Measurements from ENCODE around the gene GNA14. TPM values are rescaled to one million over a fixed set of nuclear protein-coding genes. Genes with fewer than 3 reads are reported as not detected.

The GNA14 gene
- total RNA-seq, 1 donor from 2014 or later: 15.6 TPM

DNA sequence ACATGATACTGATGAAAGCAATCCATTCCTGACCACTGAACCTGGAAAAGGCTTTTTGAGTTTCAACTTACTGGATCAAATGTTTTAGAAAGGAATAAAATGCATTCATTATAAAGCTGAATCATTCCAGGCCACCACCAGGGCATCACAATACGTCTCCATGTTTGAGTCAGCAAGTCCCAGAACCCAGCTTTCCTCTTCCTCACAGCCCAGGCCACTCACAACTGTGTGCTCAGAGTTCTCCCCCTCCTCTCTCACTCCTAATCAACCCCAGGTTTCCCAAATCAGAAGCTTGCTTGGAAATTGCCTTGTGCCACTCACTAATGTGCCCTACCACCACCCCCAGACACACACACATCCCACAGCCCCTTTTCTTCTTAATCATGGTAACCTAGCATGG lies 91.7 kb downstream of the GNA14 start:
- TF ChIP-seq, protein P1, sequence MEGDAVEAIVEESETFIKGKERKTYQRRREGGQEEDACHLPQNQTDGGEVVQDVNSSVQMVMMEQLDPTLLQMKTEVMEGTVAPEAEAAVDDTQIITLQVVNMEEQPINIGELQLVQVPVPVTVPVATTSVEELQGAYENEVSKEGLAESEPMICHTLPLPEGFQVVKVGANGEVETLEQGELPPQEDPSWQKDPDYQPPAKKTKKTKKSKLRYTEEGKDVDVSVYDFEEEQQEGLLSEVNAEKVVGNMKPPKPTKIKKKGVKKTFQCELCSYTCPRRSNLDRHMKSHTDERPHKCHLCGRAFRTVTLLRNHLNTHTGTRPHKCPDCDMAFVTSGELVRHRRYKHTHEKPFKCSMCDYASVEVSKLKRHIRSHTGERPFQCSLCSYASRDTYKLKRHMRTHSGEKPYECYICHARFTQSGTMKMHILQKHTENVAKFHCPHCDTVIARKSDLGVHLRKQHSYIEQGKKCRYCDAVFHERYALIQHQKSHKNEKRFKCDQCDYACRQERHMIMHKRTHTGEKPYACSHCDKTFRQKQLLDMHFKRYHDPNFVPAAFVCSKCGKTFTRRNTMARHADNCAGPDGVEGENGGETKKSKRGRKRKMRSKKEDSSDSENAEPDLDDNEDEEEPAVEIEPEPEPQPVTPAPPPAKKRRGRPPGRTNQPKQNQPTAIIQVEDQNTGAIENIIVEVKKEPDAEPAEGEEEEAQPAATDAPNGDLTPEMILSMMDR (IDR thresholded peaks at IDR 0.05): no peak
- no peak overlapping the region for H3K27ac ChIP-seq

DNA sequence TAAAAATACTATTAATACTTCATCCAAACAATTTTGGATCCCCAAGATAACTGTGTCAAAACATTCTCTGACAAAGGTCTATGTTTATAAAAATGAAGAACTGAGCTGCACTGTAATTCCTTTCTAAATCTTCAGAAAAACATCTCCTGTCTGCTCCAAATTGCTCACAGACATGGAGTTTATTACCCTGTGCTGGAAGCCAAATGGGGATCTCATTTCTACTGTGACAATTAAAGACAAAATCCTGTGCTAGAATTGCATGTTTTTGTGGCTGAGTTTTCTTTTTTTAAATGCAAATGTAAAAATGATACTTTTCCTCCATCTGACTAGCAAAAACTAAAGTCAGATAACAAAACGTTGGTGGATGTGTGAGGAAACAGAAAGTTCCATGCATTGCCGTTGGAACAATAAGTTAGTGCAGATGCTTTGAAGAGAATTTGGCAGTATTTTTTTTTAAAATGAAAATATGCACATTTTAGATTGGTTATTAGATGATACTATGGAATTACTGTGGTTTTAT lies 93.5 kb downstream of the GNA14 start:
- H3K36me3 ChIP-seq: no peaks in the 10 kb centered on the region
- TF ChIP-seq, protein P1 (IDR thresholded peaks at IDR 0.05): no peak
- no peaks in the 10 kb centered on the region for H3K27me3 ChIP-seq (ENCODE audit: low read depth)
- no peak overlapping the region for H3K4me3 ChIP-seq
- ATAC-seq: no peak
- intact Hi-C loops (cut with DNase I): no loop called here
- H3K27ac ChIP-seq: no peak overlapping the region
- no peaks in the 10 kb centered on the region for H3K9me3 ChIP-seq
- H3K4me1 ChIP-seq: no peaks in the 10 kb centered on the region
- DNase-seq: no peak

More for the DNA sequence above, 91.7 kb downstream of the GNA14 start:
- Histone ChIP-seq H3K4me1 (peaks cover under 1% of the 10 kb centered on the region), H3K9me3 (no peaks in the 10 kb centered on the region), H3K4me3 (no peak overlapping the region), H3K27me3 (ENCODE audit: low read depth) (no peaks in the 10 kb centered on the region), H3K36me3 (no peaks in the 10 kb centered on the region)
- no peak for DNase-seq
- no peak for ATAC-seq
- intact Hi-C loops (cut with DNase I): no loop called here

DNA sequence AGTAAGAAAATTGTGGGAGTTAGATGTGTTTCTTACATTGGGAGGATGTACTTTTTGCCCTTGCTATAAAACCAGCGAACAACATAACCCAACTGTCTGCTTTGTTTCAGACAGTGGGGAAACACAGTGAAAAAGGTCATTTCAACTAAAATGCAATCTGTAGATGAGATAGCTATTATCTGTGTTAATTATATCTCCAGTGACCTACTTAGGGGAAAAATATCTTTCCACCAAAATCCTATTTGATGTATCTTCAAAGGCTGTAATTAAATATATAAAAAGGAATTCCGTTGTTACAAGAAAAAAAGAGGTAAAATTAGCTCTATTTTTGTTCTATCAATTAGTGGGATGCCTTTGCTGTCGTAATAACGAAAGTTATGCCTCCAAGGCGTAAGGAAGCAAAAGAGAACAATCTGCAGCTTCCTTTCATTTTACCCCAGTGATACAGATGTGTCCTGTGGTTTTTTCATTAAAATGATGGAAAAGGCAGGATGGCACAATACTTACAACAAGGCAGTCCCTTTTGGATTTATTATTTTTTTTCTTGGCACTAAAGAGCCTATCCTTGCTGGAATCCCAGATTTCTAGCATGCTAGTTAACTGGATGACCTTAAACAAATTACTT lies 100.9 kb downstream of the GNA14 start:
- Histone ChIP-seq H3K27ac (no peak overlapping the region), H3K36me3 (no peaks in the 10 kb centered on the region), H3K27me3 (ENCODE audit: low read depth) (no peaks in the 10 kb centered on the region), H3K4me3 (no peak overlapping the region), H3K4me1 (no peaks in the 10 kb centered on the region), H3K9me3 (no peaks in the 10 kb centered on the region)
- intact Hi-C loops (cut with DNase I): no loop called here
- TF ChIP-seq, protein P1 (IDR thresholded peaks at IDR 0.05): no peak
- no peak for DNase-seq
- ATAC-seq: no peak

DNA sequence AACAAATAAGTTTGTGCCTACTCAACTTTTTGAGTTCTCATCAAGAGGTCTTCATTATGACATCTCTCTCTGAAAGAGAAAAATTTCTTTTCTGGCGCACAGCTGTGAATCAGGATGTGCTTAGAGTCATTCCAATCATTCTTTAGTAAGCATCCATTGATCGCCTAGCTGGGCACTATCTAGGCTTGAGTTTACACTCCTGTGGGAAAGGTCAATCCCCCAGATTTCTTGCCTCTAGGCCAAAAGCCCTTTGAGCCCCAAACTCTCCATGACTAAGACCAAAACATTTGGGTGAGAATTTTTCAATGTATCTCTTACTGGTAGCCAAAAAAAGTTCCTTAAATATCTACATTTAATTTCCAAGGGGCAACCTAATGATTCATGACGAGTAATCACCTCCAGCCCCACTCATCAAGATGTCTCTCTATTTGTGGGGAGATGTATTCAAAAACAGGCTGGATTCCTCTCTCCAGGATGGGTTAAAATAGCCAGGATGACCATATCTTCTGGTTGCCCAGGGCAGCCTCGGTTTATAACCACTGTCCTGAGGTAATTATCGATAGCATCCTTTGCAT lies 101.7 kb downstream of the GNA14 start:
- intact Hi-C loops (cut with DNase I): no loop called here
- Histone ChIP-seq H3K4me1 (no peaks in the 10 kb centered on the region), H3K9me3 (peaks cover 6% of the 10 kb centered on the region), H3K27ac (no peak overlapping the region), H3K27me3 (ENCODE audit: low read depth) (no peaks in the 10 kb centered on the region), H3K36me3 (no peaks in the 10 kb centered on the region), H3K4me3 (no peak overlapping the region)
- DNase-seq: no peak
- TF ChIP-seq, protein P1 (IDR thresholded peaks at IDR 0.05): no peak
- no peak for ATAC-seq

DNA sequence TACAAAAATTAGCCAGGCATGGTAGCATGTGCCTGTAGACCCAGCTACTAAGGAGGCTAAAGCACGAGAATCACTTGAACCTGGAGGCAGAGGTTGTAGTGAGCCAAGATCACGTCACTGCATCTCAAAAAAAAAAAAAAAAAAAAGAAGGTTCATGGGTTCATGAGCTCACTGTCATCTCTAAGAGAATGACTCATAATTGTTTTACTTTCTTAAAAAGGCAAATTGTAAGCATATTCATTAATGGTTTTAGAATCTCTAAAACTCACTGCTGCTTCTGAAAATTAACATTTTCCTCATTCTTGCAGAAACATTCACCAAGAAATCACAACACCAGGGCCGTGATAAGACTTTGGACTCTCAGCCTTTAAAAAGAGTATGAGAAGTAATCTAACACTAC lies 103.6 kb downstream of the GNA14 start:
- intact Hi-C loops (cut with DNase I): no loop called here
- H3K4me1 ChIP-seq: no peaks in the 10 kb centered on the region
- no peaks in the 10 kb centered on the region for H3K36me3 ChIP-seq
- no peaks in the 10 kb centered on the region for H3K27me3 ChIP-seq (ENCODE audit: low read depth)
- TF ChIP-seq, protein P1 (IDR thresholded peaks at IDR 0.05): no peak
- peaks cover 13% of the 10 kb centered on the region for H3K9me3 ChIP-seq
- no peak for DNase-seq
- ATAC-seq: no peak
- H3K4me3 ChIP-seq: no peak overlapping the region
- no peak overlapping the region for H3K27ac ChIP-seq
